GM23248 (cell line): ENCODE data around the gene SPPL3.

Experiments
- EZH2 ChIP-seq: fragments of 200-600 bp; sonication (generic); IDR thresholded peaks from 2 replicates; pipeline ENCODE4 v1.6.1; 2018; ENCODE audit warnings: antibody characterized with exemption, mild to moderate bottlenecking; ENCODE audit not compliant: insufficient read depth, poor library complexity, severe bottlenecking
- EZH2phosphoT487 ChIP-seq: fragments of 200-600 bp; sonication (generic); IDR thresholded peaks from 2 replicates; pipeline ENCODE4 v1.6.1; 2018; ENCODE audit warnings: antibody characterized with exemption, moderate library complexity, mild to moderate bottlenecking, low read depth; ENCODE audit not compliant: insufficient read depth

GRCh38 chr12:120757949-120758348, 146.2 kb downstream of the SPPL3 start:
- TF ChIP-seq EZH2 (no peak), EZH2phosphoT487 (no peak)
